ENCODE measurements around the gene KIAA0232. TPM values are rescaled to one million over a fixed set of nuclear protein-coding genes. Genes with fewer than 3 reads are reported as not detected.

Gene KIAA0232
- total and polyA plus RNA-seq, 10 of the 15 experiments (the other 5 are each of a cell fraction or from before 2014, with no cell fraction given): 2.8 to 15.1 (median 10.8) TPM

- no peak overlapping the region for H3K4me2 ChIP-seq (ENCODE audit: control insufficient read depth, insufficient read depth)
- no peak overlapping the region for H3K4me3 ChIP-seq
- BruUV-seq (replicated peaks): no TSS peak
- POLR2A ChIA-PET: interaction anchor here (1.3 kb wide), 1 partner anchor 12 kb away, joined by 3 read pairs; no protein-coding TSS in a partner anchor
- CTCF ChIA-PET: interaction anchor here (1.4 kb wide), 1 partner anchor 44 kb away, joined by 3 read pairs; no protein-coding TSS in a partner anchor
- in situ Hi-C loops (cut with MboI): no loop called here
- no peak; the same call in 2 of the 3 replicates for ATAC-seq
- no peaks in the 10 kb centered on the region for H3K27me3 ChIP-seq (replicated peaks in 1 of 2; ENCODE audit: control insufficient read depth in 2 of 2, insufficient read depth in 2 of 2, low read length in 1 of 2)
- WGBS (ENCODE audit: insufficient coverage, insufficient replicate concordance, low lambda C conversion rate, missing lambda C conversion rate): 84% methylated on average over 15 of the region's 15 CpGs
- peaks cover 1 to 4% of the 10 kb centered on the region in 2 experiments; a peak in 2 of 4 replicates for H3K36me3 ChIP-seq (ENCODE audit: control insufficient read depth in 2 of 2, insufficient read depth in 2 of 2, low read length in 1 of 2)
- H3K4me1 ChIP-seq (ENCODE audit: control insufficient read depth, insufficient read depth, low read length): peaks cover 11% of the 10 kb centered on the region
- no peak overlapping the region for H3K9ac ChIP-seq (ENCODE audit: control insufficient read depth, insufficient read depth, low read length)
- RAD21 ChIA-PET (ENCODE audit: unreplicated experiment): interaction anchor here (0.6 kb wide), 1 partner anchor 12 kb away, joined by 3 read pairs; no protein-coding TSS in a partner anchor
- peaks cover 8% of the 10 kb centered on the region for H4K20me1 ChIP-seq (ENCODE audit: control insufficient read depth, insufficient read depth)
- DNase-seq (ENCODE audit: low read depth, low spot score): no peak
- SMC1A ChIA-PET (ENCODE audit: uncharacterized antibody, unreplicated experiment): interaction anchor here (1.1 to 1.3 kb wide), 4 partner anchors 19 to 137 kb away, joined by 3 to 4 read pairs (median 4); no protein-coding TSS in a partner anchor
- no peak for FAIRE-seq
- no peak overlapping the region for H2AFZ ChIP-seq (ENCODE audit: control insufficient read depth, low read depth, low read length)
- TF ChIP-seq SREBF2 (IDR thresholded peaks at IDR 0.05; ENCODE audit: low read length): no peak
- TF ChIP-seq SUPT20H (IDR thresholded peaks at IDR 0.05; ENCODE audit: borderline replicate concordance, control insufficient read depth, low read depth, low read length): no peak
- TF ChIP-seq ZBTB33 (IDR thresholded peaks at IDR 0.05): no peak
- TF ChIP-seq ZNF274 (IDR thresholded peaks at IDR 0.05; ENCODE audit: insufficient read depth, insufficient read length): no peak
- TF ChIP-seq POLR2AphosphoS2 (IDR thresholded peaks at IDR 0.05; ENCODE audit: low read depth, low read length): no peak
- no peak for TF ChIP-seq HDAC2 (IDR thresholded peaks at IDR 0.05)
- TF ChIP-seq PBX3 (IDR thresholded peaks at IDR 0.05; ENCODE audit: insufficient replicate concordance, low read depth, low read length): no peak
- TF ChIP-seq NFYB (IDR thresholded peaks at IDR 0.05; ENCODE audit: insufficient read depth, low read depth, low read length): no peak
- TF ChIP-seq TAF1 (IDR thresholded peaks at IDR 0.05; ENCODE audit: borderline replicate concordance, low read depth, low read length): no peak
- TF ChIP-seq ZBTB4 (CRISPR knock-in tag; IDR thresholded peaks at IDR 0.05): no peak
- TF ChIP-seq IRF4 (IDR thresholded peaks at IDR 0.05; ENCODE audit: low read depth, low read length): no peak
- no peak overlapping the region for H3K27ac ChIP-seq (ENCODE audit: control insufficient read depth, insufficient read depth)
- H3K9me3 ChIP-seq (replicated peaks; ENCODE audit: control insufficient read depth, insufficient read depth, low read length): no peaks in the 10 kb centered on the region; the same call in 1 of the 3 replicates
- H3K79me2 ChIP-seq (ENCODE audit: control insufficient read depth, insufficient read depth, low read length): peaks cover 2% of the 10 kb centered on the region
- intact Hi-C loops (cut with micrococcal nuclease; ENCODE audit: unreplicated experiment): no loop called here
Measured at GRCh38 chr4:6929812-6930464, 147.4 kb downstream of the KIAA0232 start.

Data from GM12878 (cell line).